GM10266 (cell line): ENCODE measurements around the gene NAA15.
"Not testable (repeated sequence)": the region's sequence is repeated elsewhere in the genome, so short reads cannot be mapped to it uniquely, and the experiment has no call there.

ENCODE experiments used
- DNase-seq: peaks from one replicate; pipeline ENCODE4 v3.0.0; 2012; ENCODE audit errors: extremely low spot score
- TF ChIP-seq, protein P1 (sequence below): IDR thresholded peaks from 2 replicates; pipeline ENCODE4 v1.5.1; 2012; ENCODE audit warnings: mild to moderate bottlenecking, low read depth; ENCODE audit not compliant: control insufficient read depth, insufficient read depth; ENCODE audit errors: missing control alignments

Gene NAA15

DNA sequence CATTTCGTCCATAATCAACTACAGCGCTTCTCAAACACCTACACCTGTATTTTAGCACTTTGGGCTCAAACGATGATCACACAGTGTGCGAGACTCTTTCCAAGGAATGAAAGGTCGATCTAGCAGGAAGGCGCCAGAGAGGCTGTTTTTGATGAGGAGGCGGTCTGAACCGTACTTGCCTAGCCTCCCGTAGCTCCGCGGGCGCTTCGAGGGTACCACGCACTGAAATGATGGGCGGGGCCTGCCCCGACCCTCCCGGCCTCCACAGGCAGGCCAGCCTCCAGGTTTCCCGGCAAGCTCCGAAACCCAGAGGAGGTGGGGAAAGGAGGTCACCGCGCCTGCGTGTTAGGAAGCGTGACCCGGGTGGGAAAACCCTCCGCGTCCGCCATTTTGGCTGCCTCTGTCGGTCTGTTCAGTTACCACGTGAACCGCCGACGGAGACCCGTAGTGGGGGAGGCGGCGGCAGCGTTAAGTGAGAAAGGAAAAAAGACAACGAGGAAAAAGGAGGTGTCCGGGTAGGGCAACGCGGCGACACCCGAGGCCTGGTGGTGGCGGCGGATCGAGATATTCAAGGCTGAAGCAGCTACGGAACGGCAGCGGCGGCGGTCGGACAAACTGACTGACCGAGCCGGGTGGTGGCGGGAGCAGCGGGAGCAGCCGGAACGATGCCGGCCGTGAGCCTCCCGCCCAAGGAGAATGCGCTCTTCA lies at the start of gene NAA15:
Gene NAA15, plus strand, starts transcription at position 393 of the 708 bp plus-strand sequence. Its CDS starts 273 bp downstream, at position 666.
- TF ChIP-seq, protein P1, sequence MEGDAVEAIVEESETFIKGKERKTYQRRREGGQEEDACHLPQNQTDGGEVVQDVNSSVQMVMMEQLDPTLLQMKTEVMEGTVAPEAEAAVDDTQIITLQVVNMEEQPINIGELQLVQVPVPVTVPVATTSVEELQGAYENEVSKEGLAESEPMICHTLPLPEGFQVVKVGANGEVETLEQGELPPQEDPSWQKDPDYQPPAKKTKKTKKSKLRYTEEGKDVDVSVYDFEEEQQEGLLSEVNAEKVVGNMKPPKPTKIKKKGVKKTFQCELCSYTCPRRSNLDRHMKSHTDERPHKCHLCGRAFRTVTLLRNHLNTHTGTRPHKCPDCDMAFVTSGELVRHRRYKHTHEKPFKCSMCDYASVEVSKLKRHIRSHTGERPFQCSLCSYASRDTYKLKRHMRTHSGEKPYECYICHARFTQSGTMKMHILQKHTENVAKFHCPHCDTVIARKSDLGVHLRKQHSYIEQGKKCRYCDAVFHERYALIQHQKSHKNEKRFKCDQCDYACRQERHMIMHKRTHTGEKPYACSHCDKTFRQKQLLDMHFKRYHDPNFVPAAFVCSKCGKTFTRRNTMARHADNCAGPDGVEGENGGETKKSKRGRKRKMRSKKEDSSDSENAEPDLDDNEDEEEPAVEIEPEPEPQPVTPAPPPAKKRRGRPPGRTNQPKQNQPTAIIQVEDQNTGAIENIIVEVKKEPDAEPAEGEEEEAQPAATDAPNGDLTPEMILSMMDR: no peak
- peak; percentile 90 for DNase-seq

DNA sequence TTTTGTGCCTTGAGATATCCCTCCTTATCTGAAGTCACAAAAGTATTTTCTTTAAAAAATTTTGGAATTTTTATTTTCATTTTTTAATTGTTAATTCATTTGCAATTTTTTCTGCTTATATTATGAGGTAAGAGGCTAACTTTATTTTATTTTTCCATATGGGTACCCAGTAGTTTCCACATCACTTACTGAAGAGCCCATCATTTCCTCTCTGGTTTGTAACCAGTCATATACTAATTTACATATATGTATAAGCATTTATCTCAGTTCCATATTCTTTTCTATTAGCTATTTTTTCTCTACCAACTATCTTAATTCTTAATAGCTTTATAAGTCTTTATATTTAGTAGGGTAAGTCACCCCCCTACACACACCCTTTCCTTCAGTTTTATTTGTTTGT lies 48.3 kb upstream of the NAA15 start:
- no peak for DNase-seq
- TF ChIP-seq, protein P1: no peak

DNA sequence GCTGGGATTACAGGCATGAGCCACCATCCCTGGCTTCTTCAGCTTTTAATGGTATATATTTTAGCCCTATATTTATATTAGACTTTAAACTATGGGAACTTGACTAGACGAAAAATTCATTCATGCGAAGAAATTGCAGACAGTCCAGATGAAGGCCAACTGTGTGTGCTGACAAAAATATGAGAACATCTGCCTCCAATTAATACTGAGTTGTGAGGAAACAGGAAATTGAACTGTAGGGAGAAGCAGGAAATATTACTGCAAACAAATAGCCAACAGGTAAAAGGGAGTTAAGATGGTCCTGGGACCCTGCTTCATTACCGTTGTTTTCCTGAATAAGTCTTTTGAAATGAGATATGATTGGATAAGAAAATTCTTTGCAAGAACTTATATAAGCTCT lies 47.6 kb upstream of the NAA15 start:
- TF ChIP-seq, protein P1: no peak
- no peak for DNase-seq

DNA sequence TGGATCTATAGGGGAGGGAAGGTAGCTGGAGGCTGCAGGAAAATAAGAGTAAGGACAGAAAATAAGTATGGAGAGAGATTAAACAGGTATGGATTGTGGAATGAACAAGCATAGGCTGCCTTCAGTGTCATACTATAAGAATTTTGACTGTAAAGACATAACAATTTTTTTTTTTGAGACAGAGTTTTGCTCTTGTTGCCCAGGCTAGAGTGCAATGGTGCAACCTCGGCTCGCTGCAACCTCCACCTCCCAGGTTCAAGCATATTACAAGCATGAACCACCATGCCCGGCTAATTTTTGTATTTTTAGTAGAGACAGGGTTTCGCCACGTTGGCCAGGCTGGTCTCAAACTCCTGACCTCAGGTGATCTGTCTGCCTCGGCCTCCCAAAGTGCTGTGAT lies 45.7 kb upstream of the NAA15 start:
- not testable (repeated sequence) for DNase-seq

DNA sequence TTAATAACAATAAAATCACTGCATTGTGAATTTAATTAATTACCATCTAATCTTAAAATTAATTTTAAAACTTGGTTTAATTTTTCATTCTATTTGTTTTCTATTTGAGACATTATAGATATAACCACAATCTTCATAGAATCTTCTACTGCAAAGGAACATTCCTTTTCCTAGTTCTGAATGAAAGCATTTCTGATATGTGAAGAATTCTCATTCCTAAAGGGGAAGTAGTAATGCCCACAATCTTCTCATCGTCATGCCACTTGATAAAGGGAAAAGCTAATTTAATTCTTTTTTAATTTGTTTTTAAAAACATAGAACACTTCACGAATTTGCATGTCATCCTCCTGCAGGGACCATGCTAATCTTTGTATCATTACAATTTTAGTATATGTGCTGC lies 45.0 kb upstream of the NAA15 start:
- no peak for DNase-seq
- TF ChIP-seq, protein P1: no peak

DNA sequence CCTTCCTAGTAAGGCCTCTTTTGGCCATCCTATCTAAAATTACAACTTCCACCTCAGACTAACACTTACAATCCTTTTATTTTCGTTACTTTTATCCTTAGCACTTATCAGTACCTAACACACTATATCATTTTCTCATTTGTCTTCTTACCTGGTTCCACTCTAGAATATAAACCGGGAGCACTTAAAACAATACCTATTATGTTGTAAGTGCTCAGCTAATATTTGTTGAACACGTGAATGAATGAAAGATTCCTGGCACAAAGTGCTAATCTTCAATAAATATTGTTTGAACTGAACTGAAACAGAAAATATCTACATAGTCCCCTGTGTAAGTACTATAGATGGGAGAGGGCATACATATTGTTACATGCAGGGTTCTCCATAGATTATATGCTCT lies 35.7 kb upstream of the NAA15 start:
- TF ChIP-seq, protein P1: no peak
- DNase-seq: no peak

DNA sequence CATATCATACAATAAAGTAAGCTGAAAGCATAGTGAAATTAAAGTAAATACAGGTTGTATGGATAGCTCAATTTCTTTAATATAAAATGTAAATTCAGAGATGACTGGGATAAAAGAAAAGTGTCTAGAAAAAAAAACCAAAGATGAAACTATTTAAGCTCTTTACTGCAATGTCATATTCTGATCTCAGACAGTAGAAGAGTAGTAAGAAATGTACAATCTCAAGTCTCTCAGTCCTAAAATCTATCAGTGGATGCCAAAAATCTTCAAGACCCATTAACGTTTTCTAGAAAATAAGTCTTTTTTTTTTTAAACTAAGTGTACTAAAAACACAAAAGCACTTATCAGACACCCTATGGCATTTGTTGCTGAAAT lies 35.1 kb upstream of the NAA15 start:
- TF ChIP-seq, protein P1: no peak
- DNase-seq: no peak
